Lower leg skin (tissue), 3 donors: Measurements from ENCODE around the gene LIPG.

Source experiments
- POLR2A ChIP-seq, 2 donors: fragments of 450-650 bp; IDR thresholded peaks; one replicate each; pipeline ENCODE4 v1.6.1; 2016 to 2017; ENCODE audit warnings: antibody characterized with exemption in 2 of 2, mild to moderate bottlenecking in 1 of 2, moderate library complexity in 1 of 2
- TF ChIP-seq, protein P1 (sequence below), 3 donors: fragments of 450-650 bp; IDR thresholded peaks; one replicate each; pipeline ENCODE4 v1.5.1; 2016; ENCODE audit warnings: antibody characterized with exemption in 3 of 3, mild to moderate bottlenecking in 3 of 3, moderate library complexity in 2 of 3

DNA sequence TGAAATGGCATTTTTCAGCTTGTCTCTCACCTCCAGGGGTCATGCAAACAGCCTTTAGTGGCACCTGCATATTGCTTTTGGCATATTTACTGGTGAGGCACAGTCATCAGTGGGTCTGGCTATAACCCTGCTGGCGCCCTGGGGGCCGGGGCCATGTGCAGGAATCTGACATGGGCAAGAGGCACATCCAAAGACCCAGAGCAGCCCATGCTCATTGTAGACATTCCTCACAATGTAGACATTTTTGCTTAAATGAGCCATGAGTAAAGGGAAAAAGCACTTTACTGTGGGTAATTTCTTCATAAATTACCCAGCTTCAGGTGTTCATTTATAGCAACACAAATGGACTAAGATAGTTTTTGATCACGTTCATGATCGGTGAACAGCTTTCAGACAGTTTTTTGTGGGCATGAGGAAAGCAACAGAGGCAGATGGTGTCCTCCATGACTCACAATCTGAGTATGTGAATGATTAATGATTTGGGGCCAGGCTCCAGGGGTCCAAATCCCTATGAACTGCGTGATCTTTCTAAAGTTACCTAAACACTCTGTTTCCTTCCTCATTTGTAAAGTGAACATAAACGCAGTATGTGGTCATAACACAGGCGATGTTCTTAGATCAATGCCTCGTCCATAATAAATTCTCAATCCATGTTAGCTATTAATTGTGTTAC is 85.8 kb downstream of the LIPG start:
- TF ChIP-seq POLR2A (IDR thresholded peaks at IDR 0.05): no peak
- TF ChIP-seq, protein P1, sequence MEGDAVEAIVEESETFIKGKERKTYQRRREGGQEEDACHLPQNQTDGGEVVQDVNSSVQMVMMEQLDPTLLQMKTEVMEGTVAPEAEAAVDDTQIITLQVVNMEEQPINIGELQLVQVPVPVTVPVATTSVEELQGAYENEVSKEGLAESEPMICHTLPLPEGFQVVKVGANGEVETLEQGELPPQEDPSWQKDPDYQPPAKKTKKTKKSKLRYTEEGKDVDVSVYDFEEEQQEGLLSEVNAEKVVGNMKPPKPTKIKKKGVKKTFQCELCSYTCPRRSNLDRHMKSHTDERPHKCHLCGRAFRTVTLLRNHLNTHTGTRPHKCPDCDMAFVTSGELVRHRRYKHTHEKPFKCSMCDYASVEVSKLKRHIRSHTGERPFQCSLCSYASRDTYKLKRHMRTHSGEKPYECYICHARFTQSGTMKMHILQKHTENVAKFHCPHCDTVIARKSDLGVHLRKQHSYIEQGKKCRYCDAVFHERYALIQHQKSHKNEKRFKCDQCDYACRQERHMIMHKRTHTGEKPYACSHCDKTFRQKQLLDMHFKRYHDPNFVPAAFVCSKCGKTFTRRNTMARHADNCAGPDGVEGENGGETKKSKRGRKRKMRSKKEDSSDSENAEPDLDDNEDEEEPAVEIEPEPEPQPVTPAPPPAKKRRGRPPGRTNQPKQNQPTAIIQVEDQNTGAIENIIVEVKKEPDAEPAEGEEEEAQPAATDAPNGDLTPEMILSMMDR (IDR thresholded peaks at IDR 0.05): no peak
